Vagina (tissue), 2 donors: ENCODE measurements around the gene MAGI3. TPM values are rescaled to one million over a fixed set of nuclear protein-coding genes. Genes with fewer than 3 reads are reported as not detected.

ENCODE experiments used
- DNase-seq, 2 donors: peaks; one replicate each; pipeline ENCODE4 v3.0.0-alpha.2; 2017; ENCODE audit errors: extremely low spot score in 2 of 2
- H3K27ac ChIP-seq: fragments of 200-600 bp; sonication (generic); one replicate; pipeline ENCODE4 v1.5.1; 2019
- H3K27me3 ChIP-seq: fragments of 200-600 bp; sonication (generic); one replicate; pipeline ENCODE4 v1.5.1; 2019
- H3K36me3 ChIP-seq, 2 donors: fragments of 200-600 bp; sonication (generic); one replicate each; pipeline ENCODE4 v1.5.1; 2017 to 2019
- H3K4me1 ChIP-seq: fragments of 200-600 bp; sonication (generic); one replicate; pipeline ENCODE4 v1.5.1; 2019
- H3K4me3 ChIP-seq, 2 donors: fragments of 200-600 bp; sonication (generic); 1 replicate in 1 of 2; 2 replicates in 1 of 2; pipeline ENCODE4 v1.5.1; 2016 to 2019
- H3K9me3 ChIP-seq: fragments of 200-600 bp; sonication (generic); one replicate; pipeline ENCODE4 v1.5.1; 2019
- POLR2A ChIP-seq, 2 donors: fragments of 450-650 bp; IDR thresholded peaks; one replicate each; pipeline ENCODE4 v1.6.1; 2017; ENCODE audit warnings: antibody characterized with exemption in 2 of 2, mild to moderate bottlenecking in 2 of 2, moderate library complexity in 2 of 2
- POLR2AphosphoS5 ChIP-seq, 2 donors: sonication (generic); formaldehyde crosslinking; IDR thresholded peaks; one replicate each; pipeline ENCODE4 v1.9.0; 2017; ENCODE audit warnings: antibody characterized with exemption in 2 of 2, mild to moderate bottlenecking in 2 of 2, low read depth in 1 of 2; ENCODE audit not compliant: insufficient read depth in 1 of 2
- intact Hi-C: fragments of 100-400 bp; cut with DNase I; formaldehyde crosslinking; loops from one replicate; pipeline ENCODE4 v1.15.1; 2023
- total RNA-seq: library from RNA; depleted of rRNA; stranded (reverse); fragments of >200 nt; gene quantifications from one replicate; pipeline ENCODE4 v1.2.3, GENCODE V29; 2016
- TF ChIP-seq, protein P1 (sequence below), 3 experiments: fragments of 450-650 bp in 2 of 3; fragments of 200-600 bp in 1 of 3; sonication (generic) in 1 of 3; IDR thresholded peaks; one replicate each; pipeline ENCODE4 v1.5.1; 2017 to 2019; ENCODE audit warnings: antibody characterized with exemption in 3 of 3, mild to moderate bottlenecking in 2 of 3, moderate library complexity in 2 of 3

MAGI3 gene
- total RNA-seq, 1 donor from 2014 or later = 18.4 TPM

DNA sequence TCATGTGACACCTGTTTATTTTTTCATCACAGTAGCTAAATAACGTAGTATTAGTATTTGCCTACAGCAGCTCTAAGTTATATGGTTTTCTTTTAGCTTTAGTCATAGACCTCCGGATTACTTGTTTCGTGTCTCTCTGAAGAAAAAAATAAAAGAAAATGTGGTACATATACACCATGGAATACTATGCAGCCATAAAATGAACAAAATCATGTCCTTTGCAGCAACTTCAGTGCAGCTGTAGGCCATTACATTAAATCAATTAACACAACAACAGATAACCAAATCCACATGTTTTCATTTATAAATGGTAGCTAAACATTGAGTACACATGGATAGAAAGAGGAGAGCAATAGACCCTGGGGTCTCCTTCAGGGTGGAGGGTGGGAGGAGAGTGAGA, 142.7 kb downstream of the MAGI3 start:
- Histone ChIP-seq H3K36me3 (no peaks in the 10 kb centered on the region), H3K4me1 (peaks cover 24% of the 10 kb centered on the region), H3K27me3 (no peaks in the 10 kb centered on the region), H3K4me3 (no peak overlapping the region), H3K9me3 (peaks cover 4% of the 10 kb centered on the region), H3K27ac (no peak overlapping the region)
- TF ChIP-seq, protein P1, sequence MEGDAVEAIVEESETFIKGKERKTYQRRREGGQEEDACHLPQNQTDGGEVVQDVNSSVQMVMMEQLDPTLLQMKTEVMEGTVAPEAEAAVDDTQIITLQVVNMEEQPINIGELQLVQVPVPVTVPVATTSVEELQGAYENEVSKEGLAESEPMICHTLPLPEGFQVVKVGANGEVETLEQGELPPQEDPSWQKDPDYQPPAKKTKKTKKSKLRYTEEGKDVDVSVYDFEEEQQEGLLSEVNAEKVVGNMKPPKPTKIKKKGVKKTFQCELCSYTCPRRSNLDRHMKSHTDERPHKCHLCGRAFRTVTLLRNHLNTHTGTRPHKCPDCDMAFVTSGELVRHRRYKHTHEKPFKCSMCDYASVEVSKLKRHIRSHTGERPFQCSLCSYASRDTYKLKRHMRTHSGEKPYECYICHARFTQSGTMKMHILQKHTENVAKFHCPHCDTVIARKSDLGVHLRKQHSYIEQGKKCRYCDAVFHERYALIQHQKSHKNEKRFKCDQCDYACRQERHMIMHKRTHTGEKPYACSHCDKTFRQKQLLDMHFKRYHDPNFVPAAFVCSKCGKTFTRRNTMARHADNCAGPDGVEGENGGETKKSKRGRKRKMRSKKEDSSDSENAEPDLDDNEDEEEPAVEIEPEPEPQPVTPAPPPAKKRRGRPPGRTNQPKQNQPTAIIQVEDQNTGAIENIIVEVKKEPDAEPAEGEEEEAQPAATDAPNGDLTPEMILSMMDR (IDR thresholded peaks at IDR 0.05) = no peak
- TF ChIP-seq POLR2A (IDR thresholded peaks at IDR 0.05) = no peak
- no peak for TF ChIP-seq POLR2AphosphoS5 (IDR thresholded peaks at IDR 0.05; ENCODE audit: insufficient read depth in 1 of 2, low read depth in 1 of 2)
- intact Hi-C loops = no loop called here
- no peak for DNase-seq

DNA sequence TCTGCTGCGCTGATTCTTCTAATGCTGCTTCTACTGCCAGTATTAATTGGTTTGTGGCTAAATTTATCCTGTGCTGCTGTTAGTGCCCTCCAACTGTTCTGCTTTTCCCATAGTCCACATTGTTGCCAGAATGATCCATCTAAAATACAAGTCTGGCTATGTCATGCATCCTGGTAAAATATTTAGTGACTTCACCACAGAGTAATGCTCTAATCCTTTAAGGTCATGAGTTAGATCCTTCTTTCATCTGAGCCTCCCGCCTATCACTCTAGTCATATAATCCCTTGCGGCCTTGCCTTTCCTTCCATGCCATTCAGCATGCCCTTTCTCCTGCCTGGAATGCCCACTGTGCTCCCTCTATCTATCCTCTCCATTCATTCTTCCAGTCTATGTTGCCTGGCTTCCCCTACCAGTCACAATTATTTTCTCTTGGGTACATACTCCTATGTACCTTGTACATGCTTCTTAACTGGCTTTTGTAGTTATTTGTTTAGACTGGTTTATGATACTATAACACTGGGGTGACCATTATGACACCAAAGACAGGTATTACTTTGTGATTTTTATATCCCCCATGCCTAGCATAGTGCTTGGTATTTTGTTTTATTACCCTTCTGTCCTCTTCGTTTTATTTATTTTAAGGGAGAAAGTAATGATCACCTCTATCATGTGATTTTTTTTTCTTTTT, 144.0 kb downstream of the MAGI3 start:
- intact Hi-C loops = no loop called here
- Histone ChIP-seq H3K4me1 (peaks cover 24% of the 10 kb centered on the region), H3K27ac (no peak overlapping the region), H3K4me3 (no peak overlapping the region), H3K9me3 (no peaks in the 10 kb centered on the region), H3K27me3 (no peaks in the 10 kb centered on the region), H3K36me3 (no peaks in the 10 kb centered on the region)
- no peak for DNase-seq
- no peak for TF ChIP-seq POLR2A (IDR thresholded peaks at IDR 0.05)
- TF ChIP-seq, protein P1 (IDR thresholded peaks at IDR 0.05) = no peak
- no peak for TF ChIP-seq POLR2AphosphoS5 (IDR thresholded peaks at IDR 0.05; ENCODE audit: insufficient read depth in 1 of 2, low read depth in 1 of 2)

DNA sequence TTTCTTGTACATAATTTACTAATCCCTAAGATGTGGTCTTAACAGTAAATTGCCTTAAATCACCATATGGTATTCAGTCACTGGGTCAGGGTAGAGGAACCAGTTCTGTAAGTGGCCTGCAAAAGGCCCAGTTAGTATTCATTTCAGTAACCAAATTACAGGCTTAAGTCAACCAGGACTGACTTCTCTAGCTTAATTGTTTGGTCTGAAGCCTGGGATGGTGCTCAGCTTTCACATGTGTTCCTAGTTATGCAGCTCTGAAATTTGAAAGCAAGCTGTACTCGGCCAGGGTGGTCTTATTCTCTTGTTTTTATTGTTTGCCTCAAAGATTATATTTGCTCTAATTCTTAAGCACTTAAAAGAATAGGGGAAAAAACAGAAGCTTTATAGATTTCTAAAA, 144.6 kb downstream of the MAGI3 start:
- no peaks in the 10 kb centered on the region for H3K27me3 ChIP-seq
- no peak overlapping the region for H3K27ac ChIP-seq
- H3K4me3 ChIP-seq = no peak overlapping the region
- no peaks in the 10 kb centered on the region for H3K9me3 ChIP-seq
- no peak for DNase-seq
- H3K36me3 ChIP-seq = no peaks in the 10 kb centered on the region
- peaks cover 24% of the 10 kb centered on the region for H3K4me1 ChIP-seq
- TF ChIP-seq, protein P1 (IDR thresholded peaks at IDR 0.05) = no peak
- no peak for TF ChIP-seq POLR2AphosphoS5 (IDR thresholded peaks at IDR 0.05; ENCODE audit: insufficient read depth in 1 of 2, low read depth in 1 of 2)
- TF ChIP-seq POLR2A (IDR thresholded peaks at IDR 0.05) = no peak
- intact Hi-C loops = no loop called here

DNA sequence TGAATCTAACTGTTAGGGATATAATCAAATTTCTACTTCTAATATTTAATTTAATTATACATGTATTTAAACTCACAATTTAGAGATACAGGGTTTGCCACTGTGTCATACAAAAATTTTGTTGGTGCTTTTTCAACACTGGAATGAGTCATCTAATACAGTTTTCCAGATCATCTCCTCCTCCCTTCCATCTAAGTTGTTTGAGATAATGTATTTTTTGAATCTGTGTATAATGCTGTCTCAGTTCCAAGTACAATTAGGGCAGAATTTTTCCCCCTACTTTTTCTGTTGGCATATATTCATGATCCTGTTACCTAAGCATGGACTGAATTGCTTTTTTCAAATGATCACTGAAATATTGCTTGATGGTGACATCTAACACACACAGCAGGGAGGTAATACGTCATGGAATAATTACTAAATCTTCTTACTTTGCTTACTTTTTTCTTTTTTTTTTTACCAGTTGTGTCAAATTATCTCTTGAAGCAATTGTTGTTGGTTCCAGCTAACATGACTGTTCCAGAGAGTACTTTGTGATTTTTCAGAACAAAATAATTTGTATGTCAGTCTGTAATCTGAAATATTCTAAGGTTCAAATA, 146.0 kb downstream of the MAGI3 start:
- no peaks in the 10 kb centered on the region for H3K36me3 ChIP-seq
- no peak overlapping the region for H3K4me3 ChIP-seq
- no peaks in the 10 kb centered on the region for H3K27me3 ChIP-seq
- no peak for DNase-seq
- TF ChIP-seq, protein P1 (IDR thresholded peaks at IDR 0.05) = no peak
- peak in 1 of 2 donors; percentile 15 for TF ChIP-seq POLR2AphosphoS5 (IDR thresholded peaks at IDR 0.05; ENCODE audit: insufficient read depth in 1 of 2, low read depth in 1 of 2)
- TF ChIP-seq POLR2A (IDR thresholded peaks at IDR 0.05) = no peak
- intact Hi-C loops = no loop called here
- H3K9me3 ChIP-seq = no peaks in the 10 kb centered on the region
- H3K4me1 ChIP-seq = peaks cover 24% of the 10 kb centered on the region
- H3K27ac ChIP-seq = no peak overlapping the region

DNA sequence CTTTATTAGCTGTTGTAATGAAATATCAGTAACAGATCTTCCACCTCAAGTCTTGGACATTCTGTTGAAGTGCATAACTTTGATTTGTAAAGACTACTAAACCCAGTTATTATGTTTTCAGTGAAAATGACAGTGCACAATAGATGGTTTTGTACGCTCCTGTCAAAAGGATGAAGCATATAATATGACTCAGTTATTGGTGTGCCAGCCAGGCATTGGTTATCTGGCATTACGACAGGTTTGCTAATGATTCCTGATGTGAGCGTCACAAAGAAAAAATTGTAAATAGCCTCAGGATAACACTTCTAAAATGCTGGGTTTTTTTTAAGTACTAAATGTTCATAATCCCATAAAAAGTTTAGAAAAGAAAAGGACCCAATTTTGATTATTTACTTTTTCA, 147.9 kb downstream of the MAGI3 start:
- intact Hi-C loops = no loop called here
- Histone ChIP-seq H3K27me3 (no peaks in the 10 kb centered on the region), H3K36me3 (no peaks in the 10 kb centered on the region), H3K27ac (no peak overlapping the region), H3K9me3 (no peaks in the 10 kb centered on the region), H3K4me3 (no peak overlapping the region), H3K4me1 (peaks cover 24% of the 10 kb centered on the region)
- TF ChIP-seq POLR2AphosphoS5 (IDR thresholded peaks at IDR 0.05; ENCODE audit: insufficient read depth in 1 of 2, low read depth in 1 of 2) (peak in 1 of 2 donors; percentile 17), POLR2A (IDR thresholded peaks at IDR 0.05) (no peak)
- TF ChIP-seq, protein P1 (IDR thresholded peaks at IDR 0.05) = no peak
- DNase-seq = no peak
